BLaER1 treated with 17β-estradiol and CSF1 and Interleukin-3, amounts not matched to agents 10 nM and 100 nM (cell line): ENCODE measurements around the gene NUMB.
"Not testable (repeated sequence)": the region's sequence is repeated elsewhere in the genome, so short reads cannot be mapped to it uniquely, and the experiment has no call there.

Source experiments
- H3K27ac ChIP-seq, 11 experiments: shearing (Covaris generic); formaldehyde crosslinking; 2 replicates each; pipeline ENCODE4 v1.8.1; 2022
- H3K27me3 ChIP-seq, 11 experiments: shearing (Covaris generic); formaldehyde crosslinking; 2 replicates each; pipeline ENCODE4 v1.8.1; 2022
- H3K36me3 ChIP-seq, 11 experiments: shearing (Covaris generic); formaldehyde crosslinking; 2 replicates each; pipeline ENCODE4 v1.8.1; 2022
- H3K4me1 ChIP-seq, 10 experiments: shearing (Covaris generic); formaldehyde crosslinking; 2 replicates each; pipeline ENCODE4 v1.8.1; 2022
- H3K4me2 ChIP-seq, 11 experiments: shearing (Covaris generic); formaldehyde crosslinking; 2 replicates each; pipeline ENCODE4 v1.8.1; 2022
- H3K4me3 ChIP-seq, 10 experiments: shearing (Covaris generic); formaldehyde crosslinking; 2 replicates each; pipeline ENCODE4 v1.8.1; 2022
- H3K9ac ChIP-seq, 11 experiments: shearing (Covaris generic); formaldehyde crosslinking; 2 replicates each; pipeline ENCODE4 v1.8.1; 2022
- H3K9me3 ChIP-seq, 11 experiments: shearing (Covaris generic); formaldehyde crosslinking; replicated peaks in 1 of 11; 2 replicates each; pipeline ENCODE4 v1.8.1; 2022
- H4K20me1 ChIP-seq, 11 experiments: shearing (Covaris generic); formaldehyde crosslinking; 2 replicates each; pipeline ENCODE4 v1.8.1; 2022
- Cebpa-rat ChIP-seq, 11 experiments: shearing (Covaris generic); IDR thresholded peaks; 2 replicates each; pipeline ENCODE4 v1.8.1; 2022

Gene NUMB

DNA sequence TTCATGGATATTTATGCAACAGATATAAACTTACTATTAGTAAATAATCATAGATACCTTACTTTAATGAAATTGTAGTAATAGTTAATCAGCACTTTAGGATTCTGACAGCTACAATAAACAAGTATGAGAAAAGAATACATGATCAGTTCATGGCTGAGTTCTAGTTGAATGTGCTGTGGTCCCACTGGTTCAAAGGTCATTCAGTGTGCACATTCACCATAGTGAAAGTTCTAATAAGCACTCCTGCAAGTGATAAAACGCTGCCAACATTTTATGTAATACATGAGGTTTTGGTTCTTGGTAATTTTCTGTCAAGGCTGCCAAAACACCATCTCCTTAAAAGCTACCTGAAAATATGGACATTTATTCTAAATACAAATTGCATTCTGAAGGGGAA, 92.6 kb downstream of the NUMB start:
- Histone ChIP-seq H3K27me3 (no peaks in the 10 kb centered on the region), H3K36me3 (peaks cover 8 to 83% (median 47%) of the 10 kb centered on the region in 11 experiments; a peak in 20 of 22 replicates), H3K9me3 (no peaks in the 10 kb centered on the region), H3K4me3 (no peak overlapping the region), H3K9ac (no peak overlapping the region), H3K4me1 (peaks cover 0 to 28% (median 13%) of the 10 kb centered on the region in 10 experiments; a peak in 10 of 20 replicates), H3K4me2 (no peak overlapping the region), H3K27ac (no peak overlapping the region), H4K20me1 (peaks cover 0 to 100% (median 27%) of the 10 kb centered on the region in 11 experiments; a peak in 12 of 22 replicates)
- TF ChIP-seq Cebpa-rat (IDR thresholded peaks at IDR 0.05), result no peak

DNA sequence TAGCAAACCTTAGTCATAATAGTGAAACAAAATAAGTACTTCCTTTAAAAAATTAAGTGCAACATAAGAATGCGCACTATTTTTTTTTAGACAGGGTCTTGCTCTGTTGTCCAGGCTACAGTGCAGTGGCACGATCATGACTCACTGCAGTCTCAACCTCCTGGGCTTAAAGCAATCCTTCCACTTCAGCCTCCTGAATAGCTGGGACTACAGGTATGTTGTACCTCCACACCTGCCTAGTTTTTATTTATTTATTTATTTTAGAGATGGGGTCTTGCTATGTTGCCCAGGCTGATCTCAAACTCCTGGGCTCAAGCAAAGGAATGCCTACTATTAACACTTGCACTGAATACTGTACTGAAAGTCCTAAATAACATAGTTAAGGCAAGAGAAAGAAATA, 93.8 kb downstream of the NUMB start:
- H3K36me3 ChIP-seq, result peaks cover 8 to 90% (median 47%) of the 10 kb centered on the region in 11 experiments; a peak in 21 of 22 replicates
- H3K27ac ChIP-seq, result no peak overlapping the region
- no peaks in the 10 kb centered on the region for H3K27me3 ChIP-seq
- H3K9me3 ChIP-seq, result no peaks in the 10 kb centered on the region
- H3K4me2 ChIP-seq, result no peak overlapping the region
- no peak for TF ChIP-seq Cebpa-rat (IDR thresholded peaks at IDR 0.05)
- H3K4me3 ChIP-seq, result no peak overlapping the region
- H3K9ac ChIP-seq, result no peak overlapping the region
- H3K4me1 ChIP-seq, result peaks cover 0 to 17% (median 6%) of the 10 kb centered on the region in 10 experiments; a peak in 10 of 20 replicates
- peaks cover 0 to 100% (median 36%) of the 10 kb centered on the region in 11 experiments; a peak in 14 of 22 replicates for H4K20me1 ChIP-seq

DNA sequence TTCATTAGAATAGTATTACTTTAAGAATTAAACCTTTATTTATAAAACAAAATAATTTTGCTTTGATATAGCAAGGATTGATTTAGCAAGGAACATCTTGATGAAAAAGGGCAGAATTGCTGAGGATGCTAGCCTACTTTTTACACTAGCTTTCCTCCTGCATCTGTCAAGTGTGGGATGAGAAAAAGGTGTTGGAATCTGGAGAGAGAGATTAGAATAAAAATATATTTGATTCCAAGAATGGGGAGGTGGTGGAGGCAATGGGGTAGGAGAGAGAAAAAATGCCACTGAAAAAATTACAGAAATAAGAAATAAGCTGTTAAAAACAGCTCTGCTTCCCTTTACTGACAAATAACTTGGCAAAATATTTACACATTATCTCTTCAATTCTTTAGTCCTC, 98.9 kb downstream of the NUMB start:
- Histone ChIP-seq H3K4me3 (no peak overlapping the region), H3K4me2 (no peak overlapping the region), H3K4me1 (no peaks in the 10 kb centered on the region), H3K9ac (0 out of 22 replicates have a peak overlapping the region, but pooled peaks of 1 of the 11 experiments have one; percentile 0), H3K9me3 (no peaks in the 10 kb centered on the region), H3K27me3 (no peaks in the 10 kb centered on the region), H3K27ac (no peak overlapping the region), H4K20me1 (peaks cover 3 to 100% (median 31%) of the 10 kb centered on the region in 11 experiments; a peak in 17 of 22 replicates), H3K36me3 (peaks cover 10 to 98% (median 47%) of the 10 kb centered on the region in 11 experiments)
- no peak for TF ChIP-seq Cebpa-rat (IDR thresholded peaks at IDR 0.05)

DNA sequence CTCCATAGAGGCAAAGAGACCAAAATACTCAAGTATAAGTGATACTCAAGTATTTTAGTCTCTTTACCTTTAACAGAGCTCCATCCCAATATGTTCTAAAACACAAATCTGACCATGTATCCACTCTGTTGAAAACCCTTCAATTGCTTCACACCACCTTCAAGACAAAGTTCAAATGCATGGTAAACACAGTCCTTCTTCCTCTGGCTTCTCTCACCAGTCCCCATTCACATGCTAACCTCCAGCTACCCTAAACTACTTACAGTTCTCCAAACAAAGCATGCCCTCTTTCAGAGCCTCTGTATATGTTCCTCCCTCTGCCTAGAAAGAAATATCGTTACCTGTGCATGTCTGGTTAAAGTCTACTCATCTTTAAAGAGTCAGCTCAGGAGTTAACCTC, 100.2 kb downstream of the NUMB start:
- no peak overlapping the region for H3K4me3 ChIP-seq
- H3K4me2 ChIP-seq, result no peak overlapping the region
- no peaks in the 10 kb centered on the region for H3K4me1 ChIP-seq
- H3K27ac ChIP-seq, result no peak overlapping the region
- H4K20me1 ChIP-seq, result peaks cover 3 to 100% (median 30%) of the 10 kb centered on the region in 11 experiments; a peak in 17 of 22 replicates
- H3K27me3 ChIP-seq, result no peaks in the 10 kb centered on the region
- TF ChIP-seq Cebpa-rat (IDR thresholded peaks at IDR 0.05), result no peak
- no peaks in the 10 kb centered on the region for H3K9me3 ChIP-seq
- no peak overlapping the region for H3K9ac ChIP-seq
- H3K36me3 ChIP-seq, result peaks cover 18 to 98% (median 47%) of the 10 kb centered on the region in 11 experiments

DNA sequence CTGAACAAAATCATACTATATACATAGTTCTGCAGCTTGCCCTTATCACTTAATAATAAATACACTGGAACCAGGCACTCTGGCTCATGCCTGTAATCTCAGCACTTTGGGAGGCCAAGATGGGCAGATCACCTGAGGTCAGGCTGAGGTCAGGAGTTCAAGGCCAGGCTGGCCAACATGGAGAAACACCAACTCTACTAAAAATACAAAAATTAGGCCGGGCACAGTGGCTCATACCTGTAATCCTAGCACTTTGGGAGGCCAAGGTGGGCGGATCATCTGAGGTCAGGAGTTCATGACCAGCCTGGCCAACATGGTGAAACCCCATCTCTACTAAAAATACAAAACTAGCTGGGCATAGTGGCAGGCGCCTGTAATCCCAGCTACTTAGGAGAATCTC, 109.3 kb downstream of the NUMB start:
- H3K36me3 ChIP-seq, result peaks cover 20 to 85% (median 62%) of the 10 kb centered on the region in 11 experiments
- H3K27me3 ChIP-seq, H3K27ac ChIP-seq, H3K4me2 ChIP-seq, H3K9ac ChIP-seq, H3K4me3 ChIP-seq, H3K9me3 ChIP-seq: not testable (repeated sequence)
- H4K20me1 ChIP-seq, result peaks cover 0 to 97% (median 31%) of the 10 kb centered on the region in 11 experiments; a peak in 15 of 22 replicates
- H3K4me1 ChIP-seq, result peaks cover 0 to 33% (median 0%) of the 10 kb centered on the region in 10 experiments; a peak in 7 of 20 replicates

DNA sequence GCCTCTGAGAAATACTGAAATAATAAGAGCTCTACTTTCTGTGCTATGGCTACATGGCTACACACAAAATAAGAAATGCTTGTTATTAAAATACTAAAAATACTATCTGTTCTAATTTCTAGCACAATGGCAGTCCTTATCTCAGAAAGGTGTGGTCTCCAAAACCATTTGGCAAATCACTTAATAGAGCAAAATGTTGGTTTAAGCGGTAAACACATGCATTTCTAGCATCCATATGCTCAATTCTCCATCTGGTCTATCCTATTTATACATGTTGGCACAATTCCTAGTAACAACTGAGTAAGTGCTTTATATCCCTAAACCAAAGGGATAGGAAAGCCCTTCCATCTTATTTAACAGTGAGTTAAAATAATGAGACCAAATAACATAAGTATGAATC, 114.0 kb downstream of the NUMB start:
- peaks cover 5 to 85% (median 59%) of the 10 kb centered on the region in 11 experiments; a peak in 19 of 22 replicates for H3K36me3 ChIP-seq
- H4K20me1 ChIP-seq, result peaks cover 0 to 100% (median 36%) of the 10 kb centered on the region in 11 experiments; a peak in 16 of 22 replicates
- H3K27me3 ChIP-seq, result no peaks in the 10 kb centered on the region
- no peak overlapping the region for H3K4me2 ChIP-seq
- TF ChIP-seq Cebpa-rat (IDR thresholded peaks at IDR 0.05), result no peak
- no peak overlapping the region for H3K27ac ChIP-seq
- no peak overlapping the region for H3K9ac ChIP-seq
- H3K4me3 ChIP-seq, result no peak overlapping the region
- H3K9me3 ChIP-seq, result no peaks in the 10 kb centered on the region
- peaks cover 0 to 33% (median 0%) of the 10 kb centered on the region in 10 experiments; a peak in 7 of 20 replicates for H3K4me1 ChIP-seq

DNA sequence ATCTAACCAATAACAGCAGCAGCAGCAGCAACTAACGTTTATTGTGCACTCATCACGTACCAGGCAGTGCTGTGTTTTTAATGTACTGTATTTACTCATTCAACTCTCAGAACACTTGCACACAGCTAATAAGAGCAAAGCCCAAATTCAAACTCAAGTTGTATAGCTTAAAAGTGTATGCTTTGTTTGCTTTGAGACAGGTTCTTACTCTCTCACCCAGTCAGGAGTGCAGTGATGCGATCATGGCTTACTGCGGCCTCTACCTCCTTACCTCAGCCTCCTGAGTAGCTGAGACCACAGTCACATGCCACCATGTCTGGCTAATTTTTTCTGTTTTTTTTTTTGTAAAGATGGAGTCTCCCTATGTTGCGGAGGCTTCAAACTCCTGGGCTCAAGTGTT, 115.7 kb downstream of the NUMB start:
- H3K27me3 ChIP-seq, result no peaks in the 10 kb centered on the region
- peaks cover 0 to 100% (median 24%) of the 10 kb centered on the region in 11 experiments; a peak in 16 of 22 replicates for H4K20me1 ChIP-seq
- H3K9me3 ChIP-seq, result peaks cover 0 to 4% (median 0%) of the 10 kb centered on the region in 11 experiments; a peak in 2 of 22 replicates
- no peak for TF ChIP-seq Cebpa-rat (IDR thresholded peaks at IDR 0.05)
- no peak overlapping the region for H3K4me3 ChIP-seq
- H3K4me2 ChIP-seq, result no peak overlapping the region
- peaks cover 0 to 86% (median 54%) of the 10 kb centered on the region in 11 experiments; a peak in 19 of 22 replicates for H3K36me3 ChIP-seq
- peaks cover 0 to 24% (median 0%) of the 10 kb centered on the region in 10 experiments; a peak in 7 of 20 replicates for H3K4me1 ChIP-seq
- no peak overlapping the region for H3K27ac ChIP-seq
- no peak overlapping the region for H3K9ac ChIP-seq

DNA sequence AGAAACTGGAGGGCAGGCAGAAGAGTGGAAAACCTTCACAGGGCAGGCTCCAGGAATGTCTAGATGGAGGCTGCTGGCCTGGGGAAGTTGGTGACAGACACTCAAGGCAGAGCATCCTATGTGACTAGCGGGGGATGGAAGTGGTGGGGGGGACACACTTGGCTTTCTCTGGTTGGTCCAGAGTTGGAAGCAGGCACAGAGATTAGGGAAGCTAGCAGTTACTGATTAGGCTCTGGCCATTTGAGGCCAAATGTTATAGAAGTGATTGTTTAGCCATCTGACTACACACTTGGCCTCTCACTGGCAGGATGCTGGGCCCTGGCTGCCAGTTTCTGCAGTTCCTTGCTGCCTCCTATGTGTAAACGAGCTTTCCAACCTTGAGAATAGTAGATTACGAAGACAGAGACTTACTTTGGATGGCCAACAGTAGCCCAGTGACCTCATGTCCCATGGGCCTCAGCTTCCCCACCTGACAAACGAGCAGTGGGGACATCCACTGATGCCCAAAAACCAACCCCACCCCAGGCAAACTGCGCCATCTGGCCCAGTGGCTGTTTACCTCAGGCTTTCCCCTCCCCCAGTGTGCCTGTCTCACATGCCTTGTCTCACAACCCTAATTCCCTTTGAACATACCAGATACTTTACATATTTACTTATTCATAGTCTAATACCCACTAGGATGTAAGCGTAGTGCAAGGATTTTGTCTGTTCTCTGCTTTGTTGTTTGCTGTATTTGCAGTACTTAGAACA, 118.3 kb downstream of the NUMB start:
- Histone ChIP-seq H3K9ac (no peak overlapping the region), H3K4me2 (no peak overlapping the region), H3K36me3 (peaks cover 0 to 98% (median 42%) of the 10 kb centered on the region in 11 experiments; a peak in 18 of 22 replicates), H3K9me3 (peaks cover 0 to 4% (median 0%) of the 10 kb centered on the region in 11 experiments; a peak in 2 of 22 replicates), H4K20me1 (peaks cover 0 to 100% (median 12%) of the 10 kb centered on the region in 11 experiments; a peak in 13 of 22 replicates), H3K27me3 (no peaks in the 10 kb centered on the region), H3K27ac (no peak overlapping the region), H3K4me3 (no peak overlapping the region), H3K4me1 (0 out of 20 replicates have a peak, but pooled peaks cover 0 to under 1% (median 0%) of the 10 kb centered on the region in 10 experiments)
- no peak for TF ChIP-seq Cebpa-rat (IDR thresholded peaks at IDR 0.05)

DNA sequence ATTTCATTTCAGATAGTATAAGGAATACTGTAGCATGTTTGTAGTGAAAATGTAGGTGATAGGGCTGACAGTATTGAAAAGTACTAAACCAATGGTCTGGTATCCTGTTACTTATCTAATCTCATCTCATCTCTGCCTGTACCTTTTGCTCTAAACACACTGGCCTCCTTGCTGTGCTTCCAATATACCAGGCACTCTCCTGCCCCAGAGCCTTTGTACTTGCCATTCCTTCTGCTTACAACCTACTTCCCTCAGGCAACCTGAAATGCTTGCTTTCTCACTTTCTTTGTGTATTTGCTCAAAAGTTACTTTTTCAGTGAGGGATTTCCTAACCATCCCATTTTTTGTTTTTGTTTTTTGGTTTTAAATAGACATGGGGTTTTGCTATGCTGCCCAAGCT, 119.1 kb downstream of the NUMB start:
- Histone ChIP-seq H3K36me3 (peaks cover 0 to 98% (median 46%) of the 10 kb centered on the region in 11 experiments; a peak in 18 of 22 replicates), H3K27ac (no peak overlapping the region), H3K9me3 (peaks cover 0 to 4% (median 0%) of the 10 kb centered on the region in 11 experiments; a peak in 2 of 22 replicates), H3K9ac (no peak overlapping the region), H3K4me3 (no peak overlapping the region), H4K20me1 (peaks cover 0 to 100% (median 11%) of the 10 kb centered on the region in 11 experiments; a peak in 13 of 22 replicates), H3K27me3 (no peaks in the 10 kb centered on the region), H3K4me1 (no peaks in the 10 kb centered on the region), H3K4me2 (no peak overlapping the region)
- TF ChIP-seq Cebpa-rat (IDR thresholded peaks at IDR 0.05), result no peak
